Type B pancreatic cell (in vitro differentiated cells): ENCODE data around the gene TMEM256. TPM values are rescaled to one million over a fixed set of nuclear protein-coding genes. Genes with fewer than 3 reads are reported as not detected.

Experiments used
- DNase-seq: peaks from one replicate; pipeline ENCODE4 v3.0.0; 2021; ENCODE audit warnings: mixed read lengths; ENCODE audit not compliant: unreplicated experiment; ENCODE audit errors: extremely low spot score
- H3K27ac Mint-ChIP-seq: 2 replicates; pipeline ENCODE4 v1.8.0; 2021; ENCODE audit warnings: mild to moderate bottlenecking, mixed read lengths
- H3K27me3 Mint-ChIP-seq: 2 replicates; pipeline ENCODE4 v1.8.0; 2021; ENCODE audit warnings: mixed read lengths
- H3K36me3 Mint-ChIP-seq: 2 replicates; pipeline ENCODE4 v1.8.0; 2021; ENCODE audit warnings: mixed read lengths
- H3K4me1 Mint-ChIP-seq: one replicate; pipeline ENCODE4 v1.8.0; 2021; ENCODE audit warnings: mixed read lengths; ENCODE audit not compliant: unreplicated experiment
- H3K4me3 Mint-ChIP-seq: 2 replicates; pipeline ENCODE4 v1.8.0; 2021; ENCODE audit warnings: mild to moderate bottlenecking, mixed read lengths
- H3K9me3 Mint-ChIP-seq: 2 replicates; pipeline ENCODE4 v1.8.0; 2021; ENCODE audit warnings: mixed read lengths
- CTCF ChIP-seq: fragments of 200-600 bp; sonication (generic); conservative IDR thresholded peaks from 2 replicates; pipeline ENCODE4 v1.5.0; 2021; ENCODE audit warnings: antibody characterized with exemption, mild to moderate bottlenecking
- total RNA-seq: library from RNA; stranded (reverse); gene quantifications from 2 replicates; pipeline ENCODE4 v1.2.1, GENCODE V29; 2021; ENCODE audit warnings: low replicate concordance

TMEM256 gene
- total RNA-seq, 1 donor from 2014 or later, result 89.8 TPM

GRCh38 chr17:7403043-7403726 is 712 bp downstream of the TMEM256 start:
- Mint-ChIP-seq H3K36me3 (no peaks in the 10 kb centered on the region), H3K9me3 (no peaks in the 10 kb centered on the region), H3K27ac (peak overlapping the region; percentile 96), H3K4me3 (peak overlapping the region; percentile 94), H3K27me3 (peaks cover 4% of the 10 kb centered on the region), H3K4me1 (peaks cover 14% of the 10 kb centered on the region)
- TF ChIP-seq CTCF, result no peak
- DNase-seq, result no peak

GRCh38 chr17:7398612-7399011 is 5.3 kb downstream of the TMEM256 start:
- no peak for DNase-seq
- no peak for TF ChIP-seq CTCF
- no peaks in the 10 kb centered on the region for H3K27me3 Mint-ChIP-seq
- H3K36me3 Mint-ChIP-seq, result no peaks in the 10 kb centered on the region
- peaks cover 14% of the 10 kb centered on the region for H3K4me1 Mint-ChIP-seq
- H3K27ac Mint-ChIP-seq, result no peak overlapping the region
- H3K4me3 Mint-ChIP-seq, result no peak overlapping the region
- H3K9me3 Mint-ChIP-seq, result no peaks in the 10 kb centered on the region

GRCh38 chr17:7396147-7396546 is 7.8 kb downstream of the TMEM256 start:
- H3K4me3 Mint-ChIP-seq, result peak overlapping the region; percentile 66
- no peak overlapping the region for H3K27ac Mint-ChIP-seq

GRCh38 chr17:7394452-7395191 is 9.3 kb downstream of the TMEM256 start, which contains the start of gene PLSCR3:
PLSCR3 (minus strand) TSS chr17:7394525; CDS start chr17:7394110, 415 bp downstream.
- peak; percentile 76 for TF ChIP-seq CTCF
- Mint-ChIP-seq H3K36me3 (peaks cover 5% of the 10 kb centered on the region), H3K9me3 (no peaks in the 10 kb centered on the region), H3K27ac (peak within 1 kb of the TSS; percentile 89), H3K4me1 (peaks cover 6% of the 10 kb centered on the region), H3K4me3 (peak within 1 kb of the TSS; percentile 96), H3K27me3 (no peaks in the 10 kb centered on the region)
- peak; percentile 90 for DNase-seq

More at GRCh38 chr17:7396147-7396546, 7.8 kb downstream of the TMEM256 start:
- DNase-seq, result no peak
- Mint-ChIP-seq H3K4me1 (peaks cover 9% of the 10 kb centered on the region), H3K27me3 (no peaks in the 10 kb centered on the region), H3K36me3 (no peaks in the 10 kb centered on the region), H3K9me3 (no peaks in the 10 kb centered on the region)
- no peak for TF ChIP-seq CTCF

GRCh38 chr17:7393613-7394451 is 10.1 kb downstream of the TMEM256 start:
- no peak for DNase-seq
- H3K27me3 Mint-ChIP-seq, result no peaks in the 10 kb centered on the region
- H3K4me3 Mint-ChIP-seq, result peak overlapping the region; percentile 91
- H3K36me3 Mint-ChIP-seq, result peaks cover 11% of the 10 kb centered on the region
- H3K27ac Mint-ChIP-seq, result peak overlapping the region; percentile 77
- peaks cover 5% of the 10 kb centered on the region for H3K4me1 Mint-ChIP-seq
- H3K9me3 Mint-ChIP-seq, result no peaks in the 10 kb centered on the region
- peak; percentile 35 for TF ChIP-seq CTCF
